Left ventricle myocardium inferior (tissue), 1 donor: ENCODE measurements around the gene ABCD1. TPM values are rescaled to one million over a fixed set of nuclear protein-coding genes. Genes with fewer than 3 reads are reported as not detected.

Experiments
- DNase-seq: peaks from one replicate; pipeline ENCODE4 v3.0.0-alpha.2; 2020
- H3K27ac ChIP-seq: fragments of 200-600 bp; replicated peaks from 2 replicates; pipeline ENCODE4 v1.8.0; 2021
- H3K27me3 ChIP-seq: fragments of 200-600 bp; 2 replicates; pipeline ENCODE4 v1.8.0; 2021; ENCODE audit warnings: low read depth
- H3K36me3 ChIP-seq: fragments of 200-600 bp; 2 replicates; pipeline ENCODE4 v1.8.0; 2021
- H3K4me1 ChIP-seq: fragments of 200-600 bp; 2 replicates; pipeline ENCODE4 v1.8.0; 2021
- H3K4me3 ChIP-seq: fragments of 200-600 bp; 2 replicates; pipeline ENCODE4 v1.8.0; 2021; ENCODE audit warnings: mild to moderate bottlenecking, moderate library complexity
- H3K9me3 ChIP-seq: fragments of 200-600 bp; replicated peaks from 2 replicates; pipeline ENCODE4 v1.8.0; 2021
- CTCF ChIP-seq: fragments of 200-600 bp; IDR thresholded peaks from 2 replicates; pipeline ENCODE4 v1.8.0; 2021; ENCODE audit warnings: antibody characterized with exemption, mild to moderate bottlenecking, borderline replicate concordance
- intact Hi-C: fragments of 100-400 bp; cut with micrococcal nuclease; formaldehyde crosslinking; loops from one replicate; pipeline ENCODE4 v1.11.0; 2022
- total RNA-seq: library from RNA; stranded (reverse); fragmentation: NEBNext Ultra II Directional; extraction: Animal tissue kit (Norgen Biotek cat#: 25700); gene quantifications from one replicate; pipeline ENCODE4 v1.2.1, GENCODE V29; 2021
- donor health status: DM: no; HTN: yes; CAD: no; lungs with severe emphysema.

The ABCD1 gene
- total RNA-seq, 1 donor from 2014 or later = 16.0 TPM

- H3K4me1 ChIP-seq = peaks cover 7% of the 10 kb centered on the region
- intact Hi-C loops = no loop called here
- no peaks in the 10 kb centered on the region for H3K27me3 ChIP-seq
- TF ChIP-seq CTCF = no peak
- H3K27ac ChIP-seq = no peak overlapping the region
- no peak for DNase-seq
- no peaks in the 10 kb centered on the region for H3K9me3 ChIP-seq
- no peak overlapping the region for H3K4me3 ChIP-seq
- peaks cover 39% of the 10 kb centered on the region for H3K36me3 ChIP-seq
Observed at GRCh38 chrX:153717445-153717844, 7.2 kb upstream of the ABCD1 start.

- TF ChIP-seq CTCF = no peak
- peaks cover 39% of the 10 kb centered on the region for H3K36me3 ChIP-seq
- intact Hi-C loops = no loop called here
- no peak overlapping the region for H3K27ac ChIP-seq
- peaks cover 24% of the 10 kb centered on the region for H3K4me1 ChIP-seq
- no peaks in the 10 kb centered on the region for H3K9me3 ChIP-seq
- no peak overlapping the region for H3K4me3 ChIP-seq
- H3K27me3 ChIP-seq = no peaks in the 10 kb centered on the region
- DNase-seq = no peak
Observed at GRCh38 chrX:153719238-153719637, 5.4 kb upstream of the ABCD1 start.

- no peaks in the 10 kb centered on the region for H3K27me3 ChIP-seq
- H3K36me3 ChIP-seq = peaks cover 36% of the 10 kb centered on the region
- no peak for TF ChIP-seq CTCF
- H3K9me3 ChIP-seq = no peaks in the 10 kb centered on the region
- H3K27ac ChIP-seq = no peak overlapping the region
- peaks cover 24% of the 10 kb centered on the region for H3K4me1 ChIP-seq
- DNase-seq = no peak
- no peak overlapping the region for H3K4me3 ChIP-seq
- intact Hi-C loops = no loop called here
Observed at GRCh38 chrX:153719701-153720100, 5.0 kb upstream of the ABCD1 start.

- peak overlapping the region; percentile 81 for H3K4me3 ChIP-seq
- H3K36me3 ChIP-seq = peaks cover 24% of the 10 kb centered on the region
- no peak for DNase-seq
- intact Hi-C loops = no loop called here
- no peak for TF ChIP-seq CTCF
- H3K4me1 ChIP-seq = peaks cover 55% of the 10 kb centered on the region
- H3K27me3 ChIP-seq = no peaks in the 10 kb centered on the region
- no peaks in the 10 kb centered on the region for H3K9me3 ChIP-seq
- H3K27ac ChIP-seq = peak overlapping the region; percentile 93
Observed at GRCh38 chrX:153722704-153723350, 1.8 kb upstream of the ABCD1 start.

GRCh38 chrX:153723351-153724251, 1.1 kb upstream of the ABCD1 start:
- no peaks in the 10 kb centered on the region for H3K27me3 ChIP-seq
- H3K9me3 ChIP-seq = no peaks in the 10 kb centered on the region
- peak; percentile 34 for TF ChIP-seq CTCF
- peak overlapping the region; percentile 81 for H3K4me3 ChIP-seq
- intact Hi-C loops = no loop called here
- no peak for DNase-seq
- H3K27ac ChIP-seq = peak overlapping the region; percentile 93
- peaks cover 20% of the 10 kb centered on the region for H3K36me3 ChIP-seq
- H3K4me1 ChIP-seq = peaks cover 63% of the 10 kb centered on the region
